GM18520 (cell line): ENCODE measurements around the gene NIBAN1.
A peak's percentile ranks its signal among the peaks of the same experiment; 100 is the strongest.
"Not testable (repeated sequence)": the region's sequence is repeated elsewhere in the genome, so short reads cannot be mapped to it uniquely, and the experiment has no call there.

Experiments used
- ATAC-seq: cut with Tn5 transposase; IDR thresholded peaks from one replicate; pipeline ENCODE4 v1.9.1; 2021; ENCODE audit not compliant: unreplicated experiment

Gene NIBAN1, protein sequence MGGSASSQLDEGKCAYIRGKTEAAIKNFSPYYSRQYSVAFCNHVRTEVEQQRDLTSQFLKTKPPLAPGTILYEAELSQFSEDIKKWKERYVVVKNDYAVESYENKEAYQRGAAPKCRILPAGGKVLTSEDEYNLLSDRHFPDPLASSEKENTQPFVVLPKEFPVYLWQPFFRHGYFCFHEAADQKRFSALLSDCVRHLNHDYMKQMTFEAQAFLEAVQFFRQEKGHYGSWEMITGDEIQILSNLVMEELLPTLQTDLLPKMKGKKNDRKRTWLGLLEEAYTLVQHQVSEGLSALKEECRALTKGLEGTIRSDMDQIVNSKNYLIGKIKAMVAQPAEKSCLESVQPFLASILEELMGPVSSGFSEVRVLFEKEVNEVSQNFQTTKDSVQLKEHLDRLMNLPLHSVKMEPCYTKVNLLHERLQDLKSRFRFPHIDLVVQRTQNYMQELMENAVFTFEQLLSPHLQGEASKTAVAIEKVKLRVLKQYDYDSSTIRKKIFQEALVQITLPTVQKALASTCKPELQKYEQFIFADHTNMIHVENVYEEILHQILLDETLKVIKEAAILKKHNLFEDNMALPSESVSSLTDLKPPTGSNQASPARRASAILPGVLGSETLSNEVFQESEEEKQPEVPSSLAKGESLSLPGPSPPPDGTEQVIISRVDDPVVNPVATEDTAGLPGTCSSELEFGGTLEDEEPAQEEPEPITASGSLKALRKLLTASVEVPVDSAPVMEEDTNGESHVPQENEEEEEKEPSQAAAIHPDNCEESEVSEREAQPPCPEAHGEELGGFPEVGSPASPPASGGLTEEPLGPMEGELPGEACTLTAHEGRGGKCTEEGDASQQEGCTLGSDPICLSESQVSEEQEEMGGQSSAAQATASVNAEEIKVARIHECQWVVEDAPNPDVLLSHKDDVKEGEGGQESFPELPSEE

DNA sequence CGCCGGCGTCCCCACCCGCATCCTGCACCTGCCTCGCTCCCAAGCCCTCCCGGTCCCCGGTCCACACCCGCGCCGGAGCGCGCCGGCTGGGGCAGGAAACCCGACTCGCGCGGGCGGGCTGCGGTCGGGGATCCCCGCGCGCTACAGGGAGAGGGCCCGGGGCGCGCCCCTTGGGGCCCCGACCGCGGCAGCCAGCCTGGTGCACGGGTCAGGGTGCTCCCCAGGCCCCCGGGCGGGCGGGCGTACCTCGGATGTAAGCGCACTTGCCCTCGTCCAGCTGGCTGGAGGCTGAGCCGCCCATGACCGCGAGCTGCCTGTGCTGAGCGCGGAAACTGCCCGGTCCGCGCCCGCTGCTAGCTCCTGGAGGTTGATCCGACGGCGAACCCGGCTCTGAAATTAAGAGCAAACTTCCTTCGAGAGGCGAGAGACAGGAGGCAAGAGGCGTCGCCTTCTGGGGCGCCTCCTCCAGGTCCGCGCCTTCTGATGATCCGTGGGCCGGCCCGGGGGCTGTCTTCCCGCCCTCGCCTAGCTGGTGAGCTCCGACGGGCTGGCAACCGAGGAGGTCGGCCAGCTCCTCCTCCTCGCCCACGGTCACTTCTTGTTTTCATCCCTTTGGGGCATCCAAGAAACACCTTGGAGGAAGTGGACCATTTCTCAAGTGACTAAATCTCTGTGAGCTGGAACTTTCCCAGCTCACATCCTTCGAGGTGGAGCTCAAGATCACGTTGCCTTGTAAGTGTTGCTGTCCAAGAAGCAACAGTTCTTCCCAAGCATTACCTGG lies at the start of gene NIBAN1:
Gene NIBAN1 (minus strand): TSS at position 453 of the 781 bp plus-strand sequence. CDS start 152 bp downstream, at position 301.
- peak; percentile 43 for ATAC-seq

DNA sequence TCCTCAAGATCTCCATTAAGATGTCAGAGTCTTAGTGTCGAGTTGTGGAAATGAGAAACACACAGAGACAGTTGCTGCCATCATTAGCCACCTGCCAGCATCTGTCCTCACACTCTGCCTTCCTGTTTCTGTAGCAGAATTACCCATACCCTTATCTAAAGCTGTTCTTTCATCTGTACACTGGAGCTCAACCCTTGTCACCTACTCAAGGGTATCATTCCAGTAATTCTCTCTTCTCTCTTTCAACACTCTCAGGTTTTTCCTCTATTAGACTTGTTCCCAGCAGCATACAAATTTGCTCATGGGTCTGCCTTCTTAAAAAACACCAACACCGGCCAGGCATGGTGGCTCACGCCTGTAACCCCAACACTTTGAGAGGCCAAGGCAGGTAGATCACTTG lies 43.7 kb upstream of the NIBAN1 start:
- ATAC-seq, result no peak

DNA sequence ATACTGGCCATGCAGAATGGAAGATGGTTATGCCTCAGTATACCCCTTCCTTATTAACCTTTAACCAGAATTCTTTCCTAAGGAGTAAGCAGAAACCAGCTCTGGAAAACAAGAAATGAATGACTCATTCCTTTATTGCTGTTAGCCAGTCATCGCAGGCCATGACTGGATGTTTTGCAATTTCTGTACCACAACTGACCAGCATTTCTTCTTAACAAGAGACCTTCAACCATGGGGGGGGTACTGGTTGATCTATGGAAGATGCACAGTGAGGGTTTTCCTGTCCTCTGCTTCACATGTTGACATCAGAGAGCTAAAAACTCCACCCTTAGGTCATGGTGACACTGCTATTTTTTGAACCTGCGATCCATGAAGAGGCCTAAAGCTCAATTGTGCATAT lies 43.0 kb upstream of the NIBAN1 start:
- ATAC-seq, result no peak

DNA sequence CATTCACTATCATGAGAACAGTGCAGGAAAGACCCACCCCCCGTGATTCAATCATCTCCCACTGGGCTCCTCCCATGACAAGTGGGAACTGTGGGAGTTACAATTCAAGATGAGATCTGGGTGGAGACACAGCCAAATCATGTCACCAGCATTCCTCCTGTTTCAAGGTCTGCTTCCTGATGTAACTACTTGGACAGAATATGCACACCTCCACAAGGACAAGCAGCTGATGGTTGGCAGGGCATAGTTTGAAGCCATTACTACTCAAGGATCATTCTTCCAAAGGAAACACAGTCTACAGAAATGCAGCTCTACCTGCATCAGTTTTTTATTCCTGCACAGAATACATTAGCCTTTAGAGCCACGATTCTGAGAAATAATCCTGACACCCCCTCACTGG lies 42.6 kb upstream of the NIBAN1 start:
- no peak for ATAC-seq

DNA sequence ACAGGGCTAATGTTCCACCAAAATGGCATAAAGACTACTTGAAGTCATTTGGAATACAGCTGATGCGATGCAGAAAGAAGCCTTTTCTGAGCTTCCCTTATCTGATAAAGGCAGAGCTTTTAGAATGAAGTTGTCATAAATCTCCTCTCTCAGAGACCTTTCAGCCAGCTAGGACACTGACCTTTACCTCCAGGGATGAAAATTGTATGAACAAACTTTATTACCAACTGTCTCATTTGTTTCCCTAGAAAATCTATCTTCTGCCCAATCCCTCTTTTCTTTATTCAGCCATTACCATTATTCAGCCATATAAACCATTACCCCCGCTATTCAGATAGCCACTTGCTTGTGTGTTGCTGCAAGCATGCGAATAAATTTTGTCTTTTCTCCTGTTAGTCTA lies 41.3 kb upstream of the NIBAN1 start:
- ATAC-seq, result no peak

DNA sequence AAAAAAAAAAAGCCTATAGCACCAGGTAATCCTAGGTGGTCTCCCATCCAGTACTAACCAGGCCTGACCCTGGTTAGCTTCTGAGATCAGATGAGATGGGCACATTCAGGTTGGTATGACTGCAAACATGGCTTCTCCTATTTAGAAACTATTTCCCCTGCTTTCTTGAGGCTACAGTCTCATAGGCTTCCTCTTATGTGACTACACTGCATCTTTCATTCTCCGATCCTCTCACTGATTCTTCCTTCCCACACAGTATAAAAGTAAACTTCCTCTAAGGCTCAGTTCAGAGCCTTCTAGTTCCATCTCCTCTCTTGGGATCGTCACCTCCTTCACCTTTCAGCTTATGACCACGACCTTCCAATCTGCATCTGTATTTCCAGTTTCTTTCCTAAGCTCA lies 40.6 kb upstream of the NIBAN1 start:
- no peak for ATAC-seq

DNA sequence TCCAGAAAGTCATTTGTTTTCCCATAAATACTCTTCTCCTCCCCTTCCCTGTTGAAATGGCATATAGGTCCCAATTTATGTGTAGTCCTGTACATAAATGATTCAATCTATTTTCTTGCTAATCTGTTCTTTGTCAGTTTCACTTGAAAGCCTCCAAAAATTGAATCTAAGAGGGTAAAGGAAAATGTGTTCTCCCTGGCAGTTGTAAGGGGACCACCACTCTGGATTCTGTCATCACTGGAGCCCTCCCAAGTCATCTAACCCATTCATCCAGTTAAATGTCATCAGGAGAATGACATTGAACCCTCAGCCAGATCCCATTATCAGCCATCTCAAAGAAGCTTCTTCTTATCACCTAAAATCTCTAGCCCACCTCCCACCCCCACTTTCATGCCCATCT lies 36.1 kb upstream of the NIBAN1 start:
- no peak for ATAC-seq

DNA sequence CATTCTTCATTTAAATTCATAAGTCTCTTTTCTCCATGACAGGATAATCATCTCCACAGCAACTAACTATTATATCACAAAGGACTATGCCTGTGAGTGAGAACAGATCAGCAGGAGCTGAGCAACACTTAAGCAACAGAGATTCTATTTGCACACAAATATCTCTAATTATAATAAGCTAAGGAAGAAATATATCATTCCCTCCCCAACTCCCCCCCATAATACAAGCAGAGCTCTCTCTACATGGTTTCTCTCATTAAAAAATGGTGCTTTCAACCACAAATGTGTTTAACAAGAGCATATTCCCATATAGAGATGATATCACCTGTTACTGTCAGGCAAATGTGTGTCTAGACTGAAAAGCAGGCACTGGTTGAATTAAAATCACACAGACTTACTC lies 34.5 kb upstream of the NIBAN1 start:
- ATAC-seq, result no peak

DNA sequence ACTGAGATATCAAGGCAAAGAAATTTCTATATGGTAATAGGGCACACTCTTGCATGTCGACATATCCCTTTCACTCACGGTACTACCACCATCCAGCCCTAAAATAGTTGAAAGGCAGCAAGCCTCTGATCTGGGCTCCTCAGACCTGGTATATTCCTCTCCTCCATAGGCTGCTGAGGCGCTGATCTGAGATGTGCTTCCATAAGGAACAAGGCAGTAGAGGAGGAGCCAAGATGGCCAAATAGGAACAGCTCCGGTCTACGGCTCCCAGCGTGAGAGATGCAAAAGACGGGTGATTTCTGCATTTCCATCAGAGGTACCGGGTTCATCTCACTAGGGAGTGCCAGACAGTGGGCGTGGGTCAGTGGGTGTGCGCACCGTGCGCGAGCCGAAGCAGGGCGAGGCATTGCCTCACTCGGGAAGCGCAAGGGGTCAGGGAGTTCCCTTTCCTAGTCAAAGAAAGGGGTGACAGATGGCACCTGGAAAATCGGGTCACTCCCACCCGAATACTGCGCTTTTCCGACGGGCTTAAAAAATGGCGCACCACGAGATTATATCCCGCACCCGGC lies 27.1 kb upstream of the NIBAN1 start:
- ATAC-seq, result not testable (repeated sequence)

DNA sequence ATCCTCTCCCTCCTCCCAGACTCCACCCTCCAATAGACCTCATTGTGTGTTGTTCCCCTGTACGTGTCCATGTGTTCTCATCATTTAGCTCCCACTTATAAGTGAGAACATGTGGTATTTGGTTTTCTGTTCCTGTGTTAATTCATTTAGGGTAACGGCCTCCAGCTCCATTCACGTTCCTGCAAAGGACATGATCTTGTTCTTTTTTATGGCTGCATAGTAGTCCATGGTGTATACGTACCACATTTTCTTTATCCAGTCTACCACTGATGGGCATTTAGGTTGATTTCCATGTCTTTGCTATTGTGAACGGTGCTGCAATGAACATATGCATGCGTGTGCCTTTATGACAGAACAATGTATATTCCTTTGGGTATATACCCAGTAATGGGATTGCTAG lies 25.7 kb upstream of the NIBAN1 start:
- not testable (repeated sequence) for ATAC-seq

DNA sequence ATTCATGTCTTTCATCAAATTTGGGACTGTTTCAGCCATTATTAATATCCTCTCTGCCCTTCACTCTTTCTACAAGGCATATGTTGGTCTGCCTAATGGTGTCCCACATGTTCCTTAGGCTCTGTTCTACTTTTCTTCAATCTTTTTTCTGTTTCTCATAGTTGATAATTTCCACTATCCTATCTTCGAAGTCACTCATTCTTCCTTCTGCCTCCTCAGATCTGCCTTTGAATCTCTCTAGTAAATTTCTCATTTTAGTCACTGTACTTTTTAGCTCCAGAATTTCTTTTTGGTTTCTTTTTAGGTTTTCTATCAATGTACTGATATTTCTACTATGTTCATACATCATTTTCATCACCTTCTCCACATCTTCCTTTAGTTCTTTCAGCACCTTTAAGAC lies 20.0 kb upstream of the NIBAN1 start:
- ATAC-seq, result no peak

DNA sequence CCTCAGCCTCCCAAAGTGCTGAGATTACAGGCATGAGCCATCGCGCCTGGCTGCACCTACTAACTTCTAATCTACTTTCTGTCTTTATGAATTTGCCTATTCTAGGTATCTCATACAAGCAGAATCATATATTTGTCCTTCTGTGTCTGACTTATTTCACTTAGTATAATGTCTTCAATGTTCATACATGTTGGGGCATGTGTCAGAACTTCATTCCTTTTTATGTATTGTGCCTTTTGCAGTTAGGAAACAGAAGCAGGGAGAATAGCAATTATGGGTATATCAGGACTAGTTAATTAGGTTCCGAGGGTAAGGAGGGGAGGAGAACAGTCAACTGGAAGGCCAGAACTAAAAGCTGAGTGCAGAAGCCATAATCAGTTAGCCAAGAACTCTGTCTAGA lies 18.0 kb upstream of the NIBAN1 start:
- no peak for ATAC-seq

DNA sequence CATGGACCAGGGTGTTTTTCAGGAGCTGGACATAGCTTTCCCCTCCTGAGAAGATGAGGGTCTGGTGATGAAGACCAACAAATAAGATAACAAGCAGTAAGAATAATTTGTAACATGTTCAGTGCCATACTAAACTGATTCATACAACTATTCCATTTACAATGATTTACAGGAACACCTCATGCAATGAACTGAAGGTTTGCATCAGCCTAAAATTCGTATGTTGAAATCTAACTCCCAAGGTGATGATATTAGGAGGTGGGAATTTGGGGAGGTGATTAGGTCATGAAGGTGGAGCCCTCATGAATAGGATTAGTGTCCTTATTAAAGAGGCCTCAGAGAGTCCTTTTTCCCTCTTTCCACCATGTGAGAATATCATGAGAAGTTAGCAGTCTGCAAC lies 15.9 kb upstream of the NIBAN1 start:
- no peak for ATAC-seq

DNA sequence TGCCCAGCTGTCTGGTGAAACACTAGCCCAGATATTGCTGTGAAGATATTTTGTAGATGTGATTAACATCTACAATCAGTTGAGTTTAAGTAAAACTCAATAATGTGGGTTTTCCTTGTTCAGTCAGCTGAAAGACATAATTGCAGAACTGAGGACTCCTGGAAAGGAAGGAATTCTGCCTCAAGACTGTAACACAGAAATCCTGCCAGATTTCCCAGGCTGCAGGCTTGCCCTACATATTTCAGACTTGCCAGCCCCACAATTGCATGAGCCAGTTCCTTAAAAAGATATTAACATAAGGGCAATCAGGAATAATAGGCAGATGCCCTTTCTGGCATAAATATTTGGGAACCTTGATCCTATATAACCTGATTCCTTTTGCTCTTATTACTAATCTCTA lies 14.2 kb upstream of the NIBAN1 start:
- ATAC-seq, result no peak

DNA sequence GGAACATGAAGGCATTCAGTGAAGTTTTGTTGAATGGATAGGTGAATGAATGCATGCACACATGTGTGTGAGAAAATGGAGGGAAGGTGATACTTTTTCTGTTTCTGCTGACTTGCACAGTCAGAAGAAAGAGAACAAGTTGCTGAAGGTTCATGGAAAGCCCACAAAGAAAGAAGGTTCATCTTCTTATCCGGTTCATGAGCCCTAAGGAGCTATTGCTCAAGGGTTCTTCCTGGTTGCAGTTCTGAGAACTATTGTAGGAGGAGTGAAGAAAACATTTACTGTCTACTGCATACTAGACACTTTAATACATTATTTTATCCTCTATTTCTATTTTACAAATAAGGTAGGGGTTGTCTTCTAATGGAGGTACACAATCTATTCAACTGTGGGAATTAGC lies 13.4 kb upstream of the NIBAN1 start:
- no peak for ATAC-seq

DNA sequence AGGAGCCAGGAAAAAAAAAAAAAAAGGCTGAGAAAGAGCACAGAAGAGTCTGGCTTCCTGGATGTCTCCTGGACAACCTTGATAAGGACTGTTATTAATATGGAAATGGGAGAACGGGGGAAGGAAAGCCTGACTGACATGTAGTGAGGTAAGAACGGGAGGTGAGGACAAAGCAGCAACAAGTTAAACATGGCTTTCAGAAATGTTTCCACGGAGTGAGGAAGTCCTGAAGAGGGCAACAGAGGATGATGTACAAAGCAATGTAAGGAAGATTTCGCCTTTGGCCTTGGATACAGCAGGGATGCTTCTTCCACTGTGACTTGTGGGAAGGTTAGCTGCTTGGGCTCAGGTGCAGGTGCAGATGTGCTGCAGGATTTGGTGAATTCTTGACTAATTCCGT lies 11.9 kb upstream of the NIBAN1 start:
- no peak for ATAC-seq

DNA sequence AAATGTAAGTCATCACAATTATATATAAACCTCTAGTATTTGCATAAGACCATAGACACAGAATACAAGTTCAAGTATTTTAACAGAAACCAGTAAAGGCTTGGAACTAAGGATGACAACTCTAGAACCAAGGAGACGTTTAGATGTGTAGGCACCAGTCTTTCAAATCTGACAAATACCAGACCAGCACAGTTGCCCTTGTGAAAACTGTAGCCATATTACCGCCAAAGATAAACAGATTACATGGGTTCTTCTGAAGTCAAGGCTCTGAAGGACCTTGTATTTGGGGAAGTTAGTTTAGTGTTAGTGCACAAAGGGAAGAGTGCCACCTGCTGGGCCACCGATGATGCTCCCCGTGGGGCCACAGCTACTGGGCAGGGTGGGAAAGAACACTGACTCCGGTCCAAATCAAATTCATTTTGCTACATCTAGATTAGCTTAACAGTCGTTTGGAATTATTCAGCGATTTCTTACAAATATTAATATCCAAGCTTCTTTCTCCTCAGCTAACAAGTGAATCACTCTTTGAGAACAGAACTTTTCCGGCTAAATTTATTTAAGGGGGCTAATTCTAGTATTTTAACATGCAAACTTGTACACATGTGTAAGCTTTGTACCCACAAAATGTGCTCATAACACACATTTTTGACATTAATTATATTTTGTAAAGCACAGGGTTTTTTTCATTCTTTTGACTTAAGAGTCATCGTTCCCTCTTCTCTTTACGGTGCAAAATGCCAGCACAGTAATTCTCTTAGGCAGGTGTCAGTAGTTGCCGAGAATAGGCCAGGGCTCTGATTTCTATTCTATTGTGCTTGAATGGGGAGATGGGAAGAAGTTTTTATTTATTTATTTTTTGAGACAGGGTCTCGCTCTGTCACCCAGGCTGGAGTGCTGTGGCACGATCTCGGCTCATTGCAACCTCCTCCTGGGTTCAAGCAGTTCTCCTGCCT lies 8.0 kb upstream of the NIBAN1 start:
- peak; percentile 88 for ATAC-seq

DNA sequence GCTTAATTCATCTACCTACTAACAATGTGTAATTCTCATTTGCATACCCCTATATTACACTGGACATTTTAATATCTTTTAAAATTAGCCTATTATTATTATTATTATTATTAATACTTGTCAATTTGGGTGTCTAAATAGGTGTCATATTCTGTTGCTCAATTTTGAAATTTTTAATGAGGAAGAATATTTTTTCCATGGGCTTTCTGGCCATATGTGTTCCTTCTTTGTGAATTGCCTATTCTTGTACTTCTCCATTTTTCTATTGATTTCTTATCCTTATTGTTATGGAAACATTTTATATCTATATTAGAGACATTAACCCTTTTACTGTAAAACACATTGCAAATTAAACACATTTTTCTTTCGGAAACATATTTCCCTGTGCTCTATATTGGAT lies 6.4 kb upstream of the NIBAN1 start:
- ATAC-seq, result no peak

DNA sequence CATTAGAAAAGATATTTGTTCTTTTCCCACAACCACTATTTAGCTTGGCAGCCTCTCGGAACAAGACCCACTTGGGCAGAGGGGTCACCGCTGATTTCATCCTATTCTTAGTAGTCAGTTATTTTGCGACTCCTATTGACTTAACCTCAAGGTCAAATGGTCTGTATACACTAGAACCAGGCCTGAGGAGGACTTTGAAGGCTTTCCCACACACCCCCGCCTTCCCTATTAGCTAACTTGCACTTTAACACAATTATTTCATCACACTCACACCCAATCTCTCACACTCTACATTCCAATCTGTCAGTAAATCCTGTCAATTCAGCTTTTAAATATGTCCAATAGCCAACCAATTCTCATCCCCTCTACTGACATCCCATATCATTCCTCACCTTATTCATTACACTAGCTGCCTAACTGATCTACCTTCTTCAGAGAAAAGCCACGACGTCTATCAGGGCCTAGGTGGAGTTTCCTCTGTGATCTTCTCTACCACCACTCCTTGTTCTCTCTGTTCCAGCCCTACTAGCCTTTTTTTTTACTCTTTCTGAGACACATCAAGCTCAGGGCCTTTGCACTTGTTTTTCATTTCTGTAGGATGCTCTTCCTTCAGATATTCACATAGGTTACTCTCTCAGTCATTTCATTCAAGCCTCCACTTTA lies 1.0 kb upstream of the NIBAN1 start:
- no peak for ATAC-seq

DNA sequence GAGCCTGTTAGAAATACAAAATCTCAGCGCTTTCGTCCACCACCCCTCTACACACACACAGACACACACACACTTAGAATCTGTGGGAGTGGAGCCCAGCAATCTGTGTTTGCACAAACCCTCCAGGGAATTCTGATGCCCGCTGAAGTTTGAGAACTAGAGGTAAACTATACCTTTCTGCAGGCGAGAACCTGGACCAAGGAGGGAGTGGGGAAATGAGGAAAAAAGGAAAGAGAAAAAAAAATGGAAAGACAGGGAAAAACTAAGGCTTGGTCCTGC lies 468 bp upstream of the NIBAN1 start:
- no peak for ATAC-seq
